Measurements from ENCODE around the gene UCN2. TPM values are rescaled to one million over a fixed set of nuclear protein-coding genes. Genes with fewer than 3 reads are reported as not detected.
A peak's percentile ranks its signal among the peaks of the same experiment; 100 is the strongest.

UCN2 gene
- total and polyA plus RNA-seq, 9 of the 15 experiments (the other 6 are each of a cell fraction or from before 2014, with no cell fraction given) = 0.08 to 0.11 TPM; not detected in 7

- in situ Hi-C loops (cut with MboI) (no loop called here), intact Hi-C loops (cut with micrococcal nuclease) (no loop called here)
- no peak overlapping the region for H2AFZ ChIP-seq (ENCODE audit: low read depth, low read length)
- H4K20me1 ChIP-seq (replicated peaks; ENCODE audit: control insufficient read depth, insufficient read depth, low read length) = no peaks in the 10 kb centered on the region
- no peak for FAIRE-seq
- peak overlapping the region in 1 of 2 experiments; percentile 55; a peak in 2 of 4 replicates for H3K9ac ChIP-seq (ENCODE audit: insufficient read depth in 1 of 2, low read depth in 2 of 2, low read length in 2 of 2)
- H3K4me2 ChIP-seq (ENCODE audit: insufficient read depth, low read length) = no peak overlapping the region
- no TSS peak for BruUV-seq (replicated peaks)
- ChIA-PET POLR2A (interaction anchor here (0.6 to 1.6 kb wide), 6 partner anchors 9 to 114 kb away, joined by 3 to 5 read pairs (median 3); no protein-coding TSS in a partner anchor), CTCF (ENCODE audit: low intra/inter-chr PET ratio) (no interaction called here)
- peak; percentile 12; the same call in 2 of the 3 replicates for ATAC-seq
- WGBS (ENCODE audit: insufficient coverage, low coverage, missing lambda C conversion rate) = 67% methylated on average over 6 of the region's 6 CpGs
- H3K9me3 ChIP-seq (replicated peaks; ENCODE audit: control insufficient read depth, insufficient read depth, low read depth, low read length) = no peaks in the 10 kb centered on the region
- peak overlapping the region; percentile 35; the same call in 1 of the 3 replicates for H3K27ac ChIP-seq (ENCODE audit: extremely low read depth, low read depth, low read length)
- no peaks in the 10 kb centered on the region for H3K27me3 ChIP-seq (ENCODE audit: control insufficient read depth in 2 of 2, insufficient read depth in 2 of 2, low read length in 2 of 2)
- H3K9me1 ChIP-seq (ENCODE audit: control insufficient read depth, insufficient read depth, low read length) = no peaks in the 10 kb centered on the region
- H3K79me2 ChIP-seq (ENCODE audit: control insufficient read depth, insufficient read depth, low read length) = no peaks in the 10 kb centered on the region
- DNase-seq (ENCODE audit: extremely low read depth in 1 of 4, low spot score in 3 of 4) = peak in 1 of 4 experiments; percentile 8
- no peak overlapping the region for H3K4me3 ChIP-seq
- H3K36me3 ChIP-seq (ENCODE audit: control insufficient read depth, insufficient read depth, low read length) = peaks cover 49% of the 10 kb centered on the region; the same call in 2 of the 3 replicates
- peaks cover 12 to 35% of the 10 kb centered on the region in 2 experiments; a peak in 4 of 5 replicates for H3K4me1 ChIP-seq (replicated peaks in 1 of 2; ENCODE audit: control insufficient read depth in 2 of 2, insufficient read depth in 2 of 2, low read length in 2 of 2)
- TF ChIP-seq RBM17 (IDR thresholded peaks at IDR 0.05; ENCODE audit: borderline replicate concordance, low read depth, low read length) (no peak), PRPF4 (IDR thresholded peaks at IDR 0.05; ENCODE audit: insufficient read depth, low read depth, low read length, poor library complexity, severe bottlenecking) (no peak), POLR2AphosphoS2 (IDR thresholded peaks at IDR 0.05; ENCODE audit: low read length) (0 out of 2 replicates have a peak, but pooled peaks have one; percentile 51), POLR2A (conservative IDR thresholded peaks at IDR 0.05) (peak; percentile 40; the same call in 1 of the 2 replicates), TAL1 (IDR thresholded peaks at IDR 0.05) (no peak), ZNF77 (CRISPR knock-in tag; IDR thresholded peaks at IDR 0.05) (no peak), POLR2AphosphoS5 (IDR thresholded peaks at IDR 0.05; ENCODE audit: control insufficient read depth, insufficient read depth, low read depth, low read length) (0 out of 2 replicates have a peak, but pooled peaks have one; percentile 38), TRIM24 (IDR thresholded peaks at IDR 0.05) (no peak), SUPT5H (IDR thresholded peaks at IDR 0.05) (0 out of 2 replicates have a peak, but pooled peaks have one; percentile 43), HOXB6 (CRISPR knock-in tag; IDR thresholded peaks at IDR 0.05; ENCODE audit: borderline replicate concordance) (no peak), SNRNP70 (optimal IDR thresholded peaks at IDR 0.05; ENCODE audit: low read depth, low read length) (no peak), ZBED1 (IDR thresholded peaks at IDR 0.05) (no peak), U2AF1 (optimal IDR thresholded peaks at IDR 0.05; ENCODE audit: low read depth, low read length) (no peak), ZNF384 (IDR thresholded peaks at IDR 0.05; ENCODE audit: low read depth, low read length) (no peak)
- TF ChIP-seq, protein P1, sequence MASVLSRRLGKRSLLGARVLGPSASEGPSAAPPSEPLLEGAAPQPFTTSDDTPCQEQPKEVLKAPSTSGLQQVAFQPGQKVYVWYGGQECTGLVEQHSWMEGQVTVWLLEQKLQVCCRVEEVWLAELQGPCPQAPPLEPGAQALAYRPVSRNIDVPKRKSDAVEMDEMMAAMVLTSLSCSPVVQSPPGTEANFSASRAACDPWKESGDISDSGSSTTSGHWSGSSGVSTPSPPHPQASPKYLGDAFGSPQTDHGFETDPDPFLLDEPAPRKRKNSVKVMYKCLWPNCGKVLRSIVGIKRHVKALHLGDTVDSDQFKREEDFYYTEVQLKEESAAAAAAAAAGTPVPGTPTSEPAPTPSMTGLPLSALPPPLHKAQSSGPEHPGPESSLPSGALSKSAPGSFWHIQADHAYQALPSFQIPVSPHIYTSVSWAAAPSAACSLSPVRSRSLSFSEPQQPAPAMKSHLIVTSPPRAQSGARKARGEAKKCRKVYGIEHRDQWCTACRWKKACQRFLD (CRISPR knock-in tag; IDR thresholded peaks at IDR 0.05) = no peak
- TF ChIP-seq, protein P2, sequence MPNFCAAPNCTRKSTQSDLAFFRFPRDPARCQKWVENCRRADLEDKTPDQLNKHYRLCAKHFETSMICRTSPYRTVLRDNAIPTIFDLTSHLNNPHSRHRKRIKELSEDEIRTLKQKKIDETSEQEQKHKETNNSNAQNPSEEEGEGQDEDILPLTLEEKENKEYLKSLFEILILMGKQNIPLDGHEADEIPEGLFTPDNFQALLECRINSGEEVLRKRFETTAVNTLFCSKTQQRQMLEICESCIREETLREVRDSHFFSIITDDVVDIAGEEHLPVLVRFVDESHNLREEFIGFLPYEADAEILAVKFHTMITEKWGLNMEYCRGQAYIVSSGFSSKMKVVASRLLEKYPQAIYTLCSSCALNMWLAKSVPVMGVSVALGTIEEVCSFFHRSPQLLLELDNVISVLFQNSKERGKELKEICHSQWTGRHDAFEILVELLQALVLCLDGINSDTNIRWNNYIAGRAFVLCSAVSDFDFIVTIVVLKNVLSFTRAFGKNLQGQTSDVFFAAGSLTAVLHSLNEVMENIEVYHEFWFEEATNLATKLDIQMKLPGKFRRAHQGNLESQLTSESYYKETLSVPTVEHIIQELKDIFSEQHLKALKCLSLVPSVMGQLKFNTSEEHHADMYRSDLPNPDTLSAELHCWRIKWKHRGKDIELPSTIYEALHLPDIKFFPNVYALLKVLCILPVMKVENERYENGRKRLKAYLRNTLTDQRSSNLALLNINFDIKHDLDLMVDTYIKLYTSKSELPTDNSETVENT (CRISPR knock-in tag; IDR thresholded peaks at IDR 0.05) = no peak
- TF ChIP-seq, protein P3, sequence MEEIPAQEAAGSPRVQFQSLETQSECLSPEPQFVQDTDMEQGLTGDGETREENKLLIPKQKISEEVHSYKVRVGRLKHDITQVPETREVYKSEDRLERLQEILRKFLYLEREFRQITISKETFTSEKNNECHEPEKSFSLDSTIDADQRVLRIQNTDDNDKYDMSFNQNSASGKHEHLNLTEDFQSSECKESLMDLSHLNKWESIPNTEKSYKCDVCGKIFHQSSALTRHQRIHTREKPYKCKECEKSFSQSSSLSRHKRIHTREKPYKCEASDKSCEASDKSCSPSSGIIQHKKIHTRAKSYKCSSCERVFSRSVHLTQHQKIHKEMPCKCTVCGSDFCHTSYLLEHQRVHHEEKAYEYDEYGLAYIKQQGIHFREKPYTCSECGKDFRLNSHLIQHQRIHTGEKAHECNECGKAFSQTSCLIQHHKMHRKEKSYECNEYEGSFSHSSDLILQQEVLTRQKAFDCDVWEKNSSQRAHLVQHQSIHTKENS (CRISPR knock-in tag; IDR thresholded peaks at IDR 0.05) = no peak
- TF ChIP-seq, protein P4, sequence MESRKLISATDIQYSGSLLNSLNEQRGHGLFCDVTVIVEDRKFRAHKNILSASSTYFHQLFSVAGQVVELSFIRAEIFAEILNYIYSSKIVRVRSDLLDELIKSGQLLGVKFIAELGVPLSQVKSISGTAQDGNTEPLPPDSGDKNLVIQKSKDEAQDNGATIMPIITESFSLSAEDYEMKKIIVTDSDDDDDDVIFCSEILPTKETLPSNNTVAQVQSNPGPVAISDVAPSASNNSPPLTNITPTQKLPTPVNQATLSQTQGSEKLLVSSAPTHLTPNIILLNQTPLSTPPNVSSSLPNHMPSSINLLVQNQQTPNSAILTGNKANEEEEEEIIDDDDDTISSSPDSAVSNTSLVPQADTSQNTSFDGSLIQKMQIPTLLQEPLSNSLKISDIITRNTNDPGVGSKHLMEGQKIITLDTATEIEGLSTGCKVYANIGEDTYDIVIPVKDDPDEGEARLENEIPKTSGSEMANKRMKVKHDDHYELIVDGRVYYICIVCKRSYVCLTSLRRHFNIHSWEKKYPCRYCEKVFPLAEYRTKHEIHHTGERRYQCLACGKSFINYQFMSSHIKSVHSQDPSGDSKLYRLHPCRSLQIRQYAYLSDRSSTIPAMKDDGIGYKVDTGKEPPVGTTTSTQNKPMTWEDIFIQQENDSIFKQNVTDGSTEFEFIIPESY (CRISPR knock-in tag; IDR thresholded peaks at IDR 0.05) = no peak
Measured at GRCh38 chr3:48597408-48597800, 33.8 kb upstream of the UCN2 start.

Data from K562 (cell line).